Thyroid gland (tissue), 4 donors: ENCODE results near the gene KRT73.

ENCODE experiments used
- CTCF ChIP-seq, 6 experiments: fragments of 200-600 bp in 3 of 6; fragments of 450-650 bp in 3 of 6; sonication (generic) in 3 of 6; IDR thresholded peaks; one replicate each; pipeline ENCODE4 v1.5.1; 2016 to 2019; ENCODE audit warnings: antibody characterized with exemption in 6 of 6, mild to moderate bottlenecking in 2 of 6, inconsistent platforms in 1 of 6, moderate library complexity in 1 of 6
- POLR2A ChIP-seq, 2 donors: fragments of 450-650 bp; IDR thresholded peaks; one replicate each; pipeline ENCODE4 v1.6.1; 2017; ENCODE audit warnings: antibody characterized with exemption in 2 of 2, mild to moderate bottlenecking in 2 of 2, moderate library complexity in 1 of 2

- TF ChIP-seq CTCF (IDR thresholded peaks at IDR 0.05) (no peak), POLR2A (IDR thresholded peaks at IDR 0.05) (no peak)
Measured at GRCh38 chr12:52637299-52637698, 18.9 kb upstream of the KRT73 start.
